ENCODE results near the gene FADS2. TPM values are rescaled to one million over a fixed set of nuclear protein-coding genes. Genes with fewer than 3 reads are reported as not detected.
A peak's percentile ranks its signal among the peaks of the same experiment; 100 is the strongest.

FADS2 gene
- total and polyA plus RNA-seq, 9 of the 15 experiments (the other 6 are each of a cell fraction or from before 2014, with no cell fraction given) = 2.9 to 42.8 (median 16.2) TPM

GRCh38 chr11:61797263-61797944, 30.7 kb upstream of the FADS2 start (continued):
- TF ChIP-seq HMGXB4 (CRISPR knock-in tag; IDR thresholded peaks at IDR 0.05) (no peak), ZNF445 (CRISPR knock-in tag; IDR thresholded peaks at IDR 0.05; ENCODE audit: low read depth) (0 out of 2 replicates have a peak, but pooled peaks have one; percentile 15), JUN (IDR thresholded peaks at IDR 0.05; ENCODE audit: borderline replicate concordance, low read depth, low read length) (no peak), JUN (CRISPR knock-in tag; IDR thresholded peaks at IDR 0.05; ENCODE audit: borderline replicate concordance) (no peak), SAFB2 (IDR thresholded peaks at IDR 0.05; ENCODE audit: borderline replicate concordance, low read depth, low read length, severe bottlenecking) (no peak), ELF4 (CRISPR knock-in tag; IDR thresholded peaks at IDR 0.05) (0 out of 2 replicates have a peak, but pooled peaks have one; percentile 3), NFXL1 (CRISPR knock-in tag; IDR thresholded peaks at IDR 0.05) (0 out of 2 replicates have a peak, but pooled peaks have one; percentile 61), ZNF165 (CRISPR knock-in tag; IDR thresholded peaks at IDR 0.05; ENCODE audit: borderline replicate concordance) (no peak), HES1 (IDR thresholded peaks at IDR 0.05; ENCODE audit: low read depth) (no peak), CAMTA2 (CRISPR knock-in tag; conservative IDR thresholded peaks at IDR 0.05) (peak; percentile 92), PHB2 (IDR thresholded peaks at IDR 0.05; ENCODE audit: low read depth) (no peak), SPI1 (IDR thresholded peaks at IDR 0.05; ENCODE audit: borderline replicate concordance, low read depth, low read length) (no peak), ZNF655 (CRISPR knock-in tag; IDR thresholded peaks at IDR 0.05) (0 out of 2 replicates have a peak, but pooled peaks have one; percentile 43), RB1 (IDR thresholded peaks at IDR 0.05; ENCODE audit: low read depth) (0 out of 2 replicates have a peak, but pooled peaks have one; percentile 12), RBM25 (IDR thresholded peaks at IDR 0.05; ENCODE audit: low read depth, low read length, severe bottlenecking) (peak; percentile 28), LEF1 (IDR thresholded peaks at IDR 0.05) (peak; percentile 39; the same call in 1 of the 2 replicates), L3MBTL2 (IDR thresholded peaks at IDR 0.05) (0 out of 2 replicates have a peak, but pooled peaks have one; percentile 26), THRB (CRISPR knock-in tag; conservative IDR thresholded peaks at IDR 0.05) (no peak), CHD1 (IDR thresholded peaks at IDR 0.05; ENCODE audit: low read length) (no peak), THAP12 (CRISPR knock-in tag; IDR thresholded peaks at IDR 0.05) (no peak), RAD21 (CRISPR knock-in tag; conservative IDR thresholded peaks at IDR 0.05 in 1 of 2, IDR thresholded peaks at IDR 0.05 in 1 of 2) (peak; percentile 87 to 92)
